AG09319 (cell line): ENCODE measurements around the gene KCNK16.

Experiments
- DNase-seq: peaks from one replicate; pipeline ENCODE4 v3.0.0-alpha.2; 2010; ENCODE audit warnings: low read depth; ENCODE audit errors: extremely low read depth
- CTCF ChIP-seq: IDR thresholded peaks from 2 replicates; pipeline ENCODE4 v1.5.1; 2011; ENCODE audit warnings: low read depth, mild to moderate bottlenecking, inconsistent platforms, low read length, moderate library complexity

Gene KCNK16

GRCh38 chr6:39322306-39322850, at the start of gene KCNK16:
KCNK16 (minus strand) TSS chr6:39322702; CDS start chr6:39322540, 162 bp downstream.
- no peak for DNase-seq
- no peak for TF ChIP-seq CTCF

- no peak for TF ChIP-seq CTCF
- DNase-seq: no peak
Observed at GRCh38 chr6:39370390-39370789, 47.9 kb upstream of the KCNK16 start.

- peak; percentile 16 for TF ChIP-seq CTCF
- no peak for DNase-seq
Observed at GRCh38 chr6:39369987-39370386, 47.5 kb upstream of the KCNK16 start.

- DNase-seq: no peak
- no peak for TF ChIP-seq CTCF
Observed at GRCh38 chr6:39367700-39368099, 45.2 kb upstream of the KCNK16 start.

GRCh38 chr6:39366931-39367618, 44.6 kb upstream of the KCNK16 start:
- no peak for DNase-seq
- no peak for TF ChIP-seq CTCF

- TF ChIP-seq CTCF: no peak
- no peak for DNase-seq
Observed at GRCh38 chr6:39365281-39366074, 43.0 kb upstream of the KCNK16 start.

- no peak for TF ChIP-seq CTCF
- no peak for DNase-seq
Observed at GRCh38 chr6:39363280-39363679, 40.8 kb upstream of the KCNK16 start.
